Measurements from ENCODE around the gene PPOX.

The PPOX gene

DNA sequence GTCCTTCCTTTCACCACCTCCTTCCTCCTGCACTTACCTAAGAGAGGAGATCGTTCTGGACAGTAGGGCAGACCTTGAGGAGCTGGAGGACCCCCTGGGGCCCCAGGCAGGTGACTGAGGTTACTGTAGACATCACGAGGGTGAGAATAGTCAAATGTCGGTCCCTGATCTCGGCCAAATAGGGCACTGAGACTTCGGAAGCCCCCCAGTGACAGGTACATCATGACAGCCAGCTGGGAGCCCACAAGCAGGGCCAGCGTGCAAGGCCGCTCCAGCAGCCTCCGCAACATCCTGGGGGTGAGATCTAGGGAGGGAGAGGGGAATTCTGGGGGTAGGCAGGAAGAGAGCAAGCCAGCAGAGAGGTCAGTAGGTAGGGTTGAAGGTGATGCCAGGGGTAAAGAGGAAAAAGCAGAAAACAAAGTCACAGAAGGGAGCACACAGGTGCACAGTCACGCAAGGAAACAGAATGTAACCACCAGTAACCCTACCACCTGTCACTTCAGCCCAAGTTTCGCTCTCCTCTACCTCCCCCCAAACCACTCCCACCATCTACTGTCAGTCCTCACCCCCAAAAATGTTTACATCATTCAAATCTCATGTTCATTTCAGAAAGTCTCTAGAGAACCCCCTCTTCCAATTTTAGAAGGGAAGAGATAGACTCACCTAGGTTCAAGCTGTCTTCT is 9.7 kb downstream of the PPOX start:
- no peak for DNase-seq (ENCODE audit: low read depth in 1 of 2, low spot score in 1 of 2)

DNA sequence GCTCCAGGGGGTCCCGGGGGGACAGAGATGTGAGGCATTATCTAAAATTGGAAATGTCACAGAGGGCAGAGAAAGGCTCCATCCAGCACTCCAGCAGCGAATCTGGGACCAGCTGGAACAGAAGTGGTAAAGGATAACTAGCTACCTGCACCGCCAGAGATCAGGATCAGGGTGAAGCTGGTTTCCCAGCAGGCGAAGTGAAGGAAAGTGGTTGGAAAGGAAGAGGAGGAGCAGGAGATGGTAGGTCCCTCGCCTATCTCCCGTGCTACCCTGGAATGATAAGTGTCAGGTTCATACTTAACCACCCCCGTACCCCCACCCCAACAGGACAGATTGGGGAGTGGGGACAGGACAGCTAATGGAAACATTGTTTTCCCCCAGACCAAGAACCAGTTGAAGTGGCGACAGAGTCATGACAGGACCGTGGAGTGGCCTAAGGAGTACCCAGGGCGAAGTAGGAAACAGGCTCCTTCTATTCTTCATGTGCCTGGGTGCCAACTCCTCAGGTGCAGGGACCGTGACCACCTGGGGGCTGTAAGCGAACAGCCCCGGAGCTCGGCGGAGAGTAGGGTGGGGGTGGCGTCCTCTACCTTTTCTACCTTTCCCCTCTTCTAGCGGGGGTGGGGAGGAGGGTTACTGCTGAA is 10.4 kb downstream of the PPOX start:
- DNase-seq (ENCODE audit: low read depth in 1 of 2, low spot score in 1 of 2) = no peak

DNA sequence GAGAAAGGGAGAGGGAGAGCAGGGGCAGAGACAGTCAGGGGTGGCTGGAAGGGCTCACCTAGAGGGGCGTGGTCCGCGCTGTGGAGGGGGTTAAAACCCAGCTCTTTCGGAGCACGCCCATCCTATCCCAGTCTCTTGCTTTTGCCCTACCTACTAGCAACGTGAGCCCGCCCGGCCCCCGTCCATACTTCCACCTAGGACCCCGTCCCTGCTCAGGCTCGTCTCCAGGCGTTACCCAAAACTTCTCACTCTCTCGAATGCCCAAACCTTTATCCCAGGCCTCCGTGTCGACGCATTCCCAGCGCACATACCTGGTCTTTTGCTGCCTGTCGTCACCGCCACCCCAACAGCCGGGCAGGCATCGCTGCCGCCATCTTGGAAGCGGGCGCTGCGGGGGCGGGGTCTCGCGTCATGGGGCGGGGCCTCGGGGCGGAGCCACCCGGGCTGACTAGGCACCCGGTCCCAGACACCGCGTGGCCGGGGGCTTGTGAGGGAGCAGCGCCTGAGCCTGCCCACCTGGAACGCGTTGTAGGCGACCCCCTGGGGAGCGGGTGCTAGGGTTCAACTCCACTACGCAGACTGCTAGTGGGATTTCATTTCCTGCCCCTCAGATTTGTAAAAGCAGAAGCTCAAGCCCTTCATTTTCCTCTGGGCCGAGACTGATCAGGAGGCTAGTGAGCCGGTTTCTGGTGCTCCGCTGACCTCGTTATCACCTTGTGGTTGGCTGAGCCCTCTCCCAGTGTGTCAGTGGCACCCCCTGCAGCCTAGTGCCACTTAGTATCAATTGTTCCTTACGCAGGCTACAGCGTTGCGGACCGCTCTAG is 11.1 kb downstream of the PPOX start, which contains the start of gene B4GALT3:
Gene B4GALT3, minus strand, starts transcription at position 396 of the 824 bp plus-strand sequence. CDS start 1,447 bp downstream, outside the sequence.
- peak; percentile 89 to 90 for DNase-seq (ENCODE audit: low read depth in 1 of 2, low spot score in 1 of 2)

DNA sequence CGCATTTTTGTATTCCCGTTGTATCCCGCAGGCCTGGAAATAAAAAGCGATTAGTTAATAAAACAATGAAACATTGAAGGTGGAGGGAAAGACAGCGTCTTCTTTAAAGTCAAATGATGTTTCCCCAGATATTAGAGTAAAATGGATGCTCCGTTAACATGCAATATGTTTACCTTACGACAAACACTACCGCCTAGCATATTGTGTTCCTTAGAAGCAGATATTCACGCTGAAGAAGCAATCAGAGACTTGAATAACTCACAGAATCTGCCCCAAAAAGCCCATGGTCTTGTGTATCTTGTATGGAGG is 11.7 kb downstream of the PPOX start:
- DNase-seq (ENCODE audit: low read depth in 1 of 2, low spot score in 1 of 2) = no peak

DNA sequence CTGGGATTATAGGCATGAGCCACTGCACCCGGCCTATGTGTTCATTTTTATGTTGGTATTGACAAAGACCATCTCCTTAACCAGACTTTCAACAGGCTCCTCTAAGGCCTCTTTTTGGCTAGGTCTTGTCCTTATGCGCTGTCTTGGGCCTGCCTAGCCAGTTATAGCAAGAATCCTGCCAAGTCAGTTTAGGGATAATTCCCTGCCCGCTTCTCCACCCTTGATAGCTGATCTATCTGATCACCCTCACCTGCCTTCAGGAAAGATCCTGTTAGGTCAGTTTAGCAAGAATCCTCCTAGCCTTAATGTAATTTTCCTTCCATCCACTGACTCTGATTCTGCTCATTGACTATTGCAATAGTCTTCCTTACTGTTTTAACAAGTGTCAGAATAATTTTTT is 13.5 kb downstream of the PPOX start:
- no peak for DNase-seq (ENCODE audit: low read depth in 1 of 2, low spot score in 1 of 2)

DNA sequence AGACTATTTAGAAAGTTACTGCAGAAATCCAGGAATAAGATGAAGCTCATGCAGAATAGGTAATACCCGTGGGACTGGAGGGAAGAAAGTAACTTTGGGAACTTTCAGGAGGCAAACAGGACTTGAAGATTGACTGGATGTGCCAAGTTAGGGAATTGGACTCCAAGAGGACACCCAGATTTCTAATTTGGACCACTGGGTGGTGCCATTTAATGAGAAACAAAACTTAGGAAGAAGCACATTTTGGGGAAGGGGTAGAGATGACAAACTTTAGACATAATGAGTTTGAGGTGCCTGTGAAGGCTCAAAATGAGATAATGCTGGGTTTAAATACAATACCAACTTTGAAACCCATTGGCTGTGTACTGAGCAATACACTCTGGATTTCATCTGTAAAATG is 14.4 kb downstream of the PPOX start:
- no peak for DNase-seq (ENCODE audit: low read depth in 1 of 2, low spot score in 1 of 2)

DNA sequence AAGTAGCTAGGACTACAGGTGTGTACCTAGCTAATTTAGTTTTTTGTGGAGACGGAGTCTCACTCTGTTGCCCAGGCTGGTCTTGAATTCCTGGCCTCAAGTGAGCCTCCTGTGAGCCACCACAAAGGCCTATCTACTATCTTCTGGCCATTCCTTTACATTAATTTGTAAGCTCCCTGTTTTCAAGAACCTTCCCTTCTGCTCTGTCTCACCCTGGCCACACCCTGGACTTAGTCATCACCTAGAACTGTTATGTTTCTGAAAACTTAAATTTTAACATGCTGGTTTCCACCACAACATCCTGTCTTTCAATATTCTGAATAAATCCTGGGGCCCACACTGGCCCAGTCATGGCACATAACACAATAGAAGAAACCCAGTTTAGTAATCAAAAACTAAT is 16.0 kb downstream of the PPOX start:
- peak in 1 of 2 donors; percentile 32 for DNase-seq (ENCODE audit: low read depth in 1 of 2, low spot score in 1 of 2)

DNA sequence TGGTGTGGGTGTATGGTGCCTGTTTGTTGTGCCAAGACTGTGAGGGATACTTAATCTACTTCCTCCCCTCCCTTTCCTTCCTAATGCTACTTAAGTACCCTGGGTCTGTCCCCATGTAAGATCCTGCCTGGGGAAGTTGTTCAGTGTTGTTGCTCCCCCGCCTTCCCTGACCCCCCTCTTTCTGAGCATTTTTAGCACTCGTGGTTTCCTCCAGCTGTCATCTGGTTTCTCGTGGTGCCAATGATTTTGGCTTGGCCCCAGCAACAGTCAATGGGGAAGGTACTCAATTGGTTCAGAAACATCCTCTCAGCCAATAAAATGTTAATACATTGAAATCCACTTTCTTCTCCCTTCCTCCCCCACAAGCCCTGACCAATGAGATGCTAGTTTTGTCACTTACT is 19.1 kb downstream of the PPOX start:
- peak; percentile 48 to 57 for DNase-seq (ENCODE audit: low read depth in 1 of 2, low spot score in 1 of 2)

DNA sequence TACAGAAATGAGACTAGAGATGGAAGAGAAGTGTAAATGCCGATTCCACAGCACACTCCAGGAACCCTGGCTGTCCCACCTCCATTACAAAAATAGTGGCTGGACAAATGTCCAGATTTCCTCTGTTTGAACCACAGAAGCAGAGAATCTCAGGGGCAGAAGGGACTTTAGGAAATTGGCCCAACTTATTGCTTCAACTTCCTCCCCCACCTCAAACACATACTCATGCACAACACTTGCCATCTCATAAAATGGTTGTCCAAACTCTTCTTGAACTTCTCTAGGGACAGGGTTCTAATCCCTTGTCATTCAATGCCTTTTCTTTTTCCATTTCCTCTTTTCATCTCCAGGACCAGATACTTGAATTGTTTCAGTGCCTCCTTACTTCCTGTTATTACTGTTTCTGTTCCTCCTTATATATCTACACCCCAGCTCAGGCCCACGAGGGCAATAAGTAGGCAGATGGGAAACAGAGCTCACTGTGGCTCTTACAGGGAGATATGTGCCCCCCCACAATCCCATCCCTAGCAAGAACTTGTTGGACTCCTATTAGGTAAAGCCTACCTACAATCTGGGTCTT is 19.6 kb downstream of the PPOX start:
- DNase-seq (ENCODE audit: low read depth in 1 of 2, low spot score in 1 of 2) = no peak

DNA sequence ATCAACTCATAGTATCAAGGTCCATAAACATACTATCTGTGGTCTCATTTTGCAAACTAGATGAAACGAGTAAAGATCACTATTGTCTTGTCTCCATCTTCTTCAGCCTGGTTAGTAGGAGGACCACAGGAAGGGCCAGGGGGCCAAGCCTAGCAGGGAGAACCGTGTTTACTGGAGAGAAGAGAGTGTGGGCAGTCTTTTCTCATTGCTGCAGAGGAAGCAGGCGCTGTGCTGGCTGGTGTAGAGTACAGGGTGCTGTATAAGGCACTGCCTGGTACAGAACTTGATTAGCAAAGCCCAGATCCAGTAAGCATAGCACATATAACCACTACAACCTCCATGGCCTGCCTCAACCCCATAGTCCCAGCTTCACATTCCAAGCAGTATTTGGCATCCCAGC is 21.1 kb downstream of the PPOX start:
- DNase-seq (ENCODE audit: low read depth in 1 of 2, low spot score in 1 of 2) = no peak

DNA sequence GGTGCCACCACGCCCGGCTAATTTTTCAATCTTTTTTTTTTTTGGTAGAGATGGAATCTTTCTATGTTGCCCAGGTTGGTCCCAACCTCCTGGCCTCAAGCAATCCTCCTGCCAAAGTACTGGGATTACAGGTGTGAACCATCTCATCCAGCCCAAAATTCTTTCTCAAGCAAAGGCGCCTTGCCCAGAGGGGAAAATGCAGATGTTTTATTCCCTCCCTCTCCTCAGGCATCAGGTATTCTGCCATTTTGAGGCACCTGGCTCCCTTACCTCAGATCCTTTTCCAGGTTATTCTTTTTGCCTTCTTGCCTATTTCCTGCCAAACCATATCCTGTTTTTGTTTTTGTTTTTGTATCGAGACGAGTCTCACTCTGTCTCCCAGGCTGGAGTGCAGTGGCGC is 22.2 kb downstream of the PPOX start:
- no peak for DNase-seq (ENCODE audit: low read depth in 1 of 2, low spot score in 1 of 2)

DNA sequence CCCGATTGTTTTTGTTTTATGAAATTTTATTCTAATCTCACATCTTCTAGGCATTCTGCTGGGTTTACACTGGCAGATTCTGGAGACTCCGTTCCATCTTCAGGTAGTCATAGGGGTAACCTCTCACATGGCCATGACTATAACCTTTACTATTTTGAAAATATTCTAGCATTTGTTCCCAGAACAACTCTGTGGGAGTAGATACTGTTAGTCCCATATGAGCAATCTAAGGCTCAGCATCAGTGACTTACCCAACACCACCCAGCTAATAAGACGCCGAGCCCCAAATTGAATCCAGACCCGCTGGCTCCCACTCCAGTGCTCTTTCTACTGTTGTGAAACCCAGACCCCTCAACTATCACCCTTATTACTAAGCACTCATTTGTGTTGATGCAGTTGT is 22.8 kb downstream of the PPOX start:
- no peak for DNase-seq (ENCODE audit: low read depth in 1 of 2, low spot score in 1 of 2)

DNA sequence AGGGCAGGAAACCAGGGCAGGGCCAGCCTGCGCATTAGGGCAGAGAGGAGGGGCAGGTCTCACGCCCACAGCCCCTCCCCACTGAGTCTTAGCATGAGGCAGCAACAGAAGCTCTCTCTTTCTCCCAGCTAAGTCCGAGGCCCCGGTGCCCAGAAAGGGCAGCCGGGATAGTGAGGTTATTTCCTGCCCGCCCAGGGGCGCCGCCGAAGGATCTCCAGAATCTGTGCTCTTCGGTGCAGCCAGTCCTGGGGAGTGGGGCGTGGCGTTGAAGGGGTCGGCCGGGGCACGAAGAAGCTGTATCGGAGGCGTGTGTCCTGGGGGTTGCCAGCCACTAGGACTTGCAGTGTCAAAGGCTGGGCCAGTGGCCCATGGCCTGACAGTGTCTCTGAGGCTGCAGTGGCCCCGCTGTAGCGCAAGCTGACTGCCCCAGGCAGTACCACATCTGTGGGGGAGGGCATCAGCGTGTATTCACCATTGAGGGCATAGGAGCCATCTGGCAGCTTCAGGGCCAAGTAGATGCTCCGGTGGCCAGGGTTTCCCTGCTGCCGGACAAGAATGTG is 24.8 kb downstream of the PPOX start:
- no peak for DNase-seq (ENCODE audit: low read depth in 1 of 2, low spot score in 1 of 2)

DNA sequence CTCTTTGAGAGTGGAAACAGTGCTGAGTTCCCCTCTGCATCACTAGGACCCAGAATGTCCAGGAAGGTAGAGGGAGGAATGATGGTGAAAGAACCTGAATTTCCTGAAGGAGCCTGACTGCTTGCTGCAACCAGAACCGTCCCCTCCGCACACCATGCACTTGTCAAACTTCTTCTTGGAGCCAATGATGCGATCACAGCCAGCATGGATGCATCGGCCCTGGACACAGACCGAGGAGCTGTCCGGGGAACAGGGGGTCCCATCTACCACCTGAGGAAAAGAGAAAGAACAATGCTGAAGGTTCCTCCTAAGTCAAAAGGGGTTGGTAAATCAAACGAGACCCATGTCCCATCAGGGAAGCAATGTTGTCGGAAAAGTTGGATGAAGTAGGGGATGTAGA is 25.7 kb downstream of the PPOX start:
- no peak for DNase-seq (ENCODE audit: low read depth in 1 of 2, low spot score in 1 of 2)

DNA sequence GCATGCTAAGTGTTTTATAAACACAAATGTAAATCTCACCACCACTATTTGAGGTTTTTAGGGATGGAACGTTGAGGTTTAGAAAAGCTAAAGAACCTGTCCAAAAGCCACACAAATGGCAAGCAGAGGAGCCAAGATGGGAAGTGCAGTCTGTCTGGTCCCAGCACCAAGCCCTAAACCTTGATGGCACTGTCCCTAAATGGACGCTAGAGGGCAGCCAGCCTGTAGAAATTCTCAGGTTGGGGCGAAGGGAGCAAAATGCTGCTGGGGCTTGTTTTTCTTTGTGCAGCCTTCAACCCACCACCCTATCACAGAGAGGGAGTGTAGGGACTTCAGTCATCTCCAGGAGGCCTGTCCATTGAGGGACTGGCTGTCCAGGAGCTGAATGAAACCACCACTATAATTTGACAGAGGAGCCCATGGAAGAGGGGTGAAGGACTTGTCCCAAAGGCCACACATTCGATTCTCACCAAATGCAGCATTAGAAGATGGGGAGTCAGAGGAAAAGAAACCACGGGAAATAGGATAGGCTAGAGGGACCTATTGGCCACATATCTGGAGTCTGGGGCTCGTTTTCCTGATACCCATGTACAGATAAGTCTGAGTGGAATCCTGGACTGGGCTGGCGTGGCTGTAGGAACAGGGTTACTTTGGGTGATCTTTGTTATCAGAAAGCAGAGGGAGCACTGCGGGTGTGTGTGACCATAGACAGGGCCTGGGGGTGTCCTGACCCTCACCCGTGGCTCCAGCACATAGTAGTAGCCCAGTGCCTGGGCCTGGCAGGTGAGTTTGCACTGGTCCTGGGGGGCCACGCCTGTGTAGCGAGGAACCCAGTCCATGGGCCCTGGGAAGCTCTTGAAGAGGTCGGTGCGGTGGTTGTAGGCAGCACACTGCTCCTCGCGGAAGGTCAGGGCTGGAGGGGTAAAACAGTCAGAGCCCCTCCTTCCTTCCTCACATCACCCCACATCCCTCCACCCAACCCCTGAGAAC is 26.5 kb downstream of the PPOX start:
- peak; percentile 27 to 47 for DNase-seq (ENCODE audit: low read depth in 1 of 2, low spot score in 1 of 2)

DNA sequence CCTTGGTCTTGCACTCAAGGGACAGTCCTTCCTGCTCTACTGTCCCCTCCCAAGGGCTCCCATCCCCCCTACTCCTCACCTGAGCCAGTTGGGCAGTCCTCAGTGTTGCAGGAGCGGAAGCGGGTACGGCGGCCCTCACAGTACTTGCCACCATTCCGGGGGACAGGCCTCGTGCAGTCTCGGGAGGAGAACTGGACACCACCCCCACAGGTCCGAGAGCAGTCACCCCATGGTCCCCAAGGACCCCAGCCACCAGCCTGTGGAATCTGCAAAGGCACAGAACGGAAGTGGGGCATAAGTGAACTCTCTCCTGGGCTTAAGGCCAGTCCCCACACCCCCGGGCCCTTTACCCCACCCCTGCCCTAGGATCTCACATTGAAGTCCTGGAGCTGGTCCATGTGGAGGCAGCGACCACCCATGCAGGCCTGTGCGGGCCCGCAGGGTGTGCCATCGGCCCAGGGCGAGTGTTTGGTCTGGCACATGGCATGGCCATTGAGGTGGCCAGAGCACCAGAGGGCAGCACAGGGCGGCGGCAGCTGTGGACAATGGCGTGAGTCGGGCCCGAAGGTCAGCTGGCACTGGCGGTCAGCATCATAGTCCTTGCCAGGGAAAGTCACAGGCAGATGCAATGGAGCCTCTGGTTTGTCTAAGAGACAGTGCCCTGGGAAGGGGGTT is 27.5 kb downstream of the PPOX start:
- no peak for DNase-seq (ENCODE audit: low read depth in 1 of 2, low spot score in 1 of 2)

DNA sequence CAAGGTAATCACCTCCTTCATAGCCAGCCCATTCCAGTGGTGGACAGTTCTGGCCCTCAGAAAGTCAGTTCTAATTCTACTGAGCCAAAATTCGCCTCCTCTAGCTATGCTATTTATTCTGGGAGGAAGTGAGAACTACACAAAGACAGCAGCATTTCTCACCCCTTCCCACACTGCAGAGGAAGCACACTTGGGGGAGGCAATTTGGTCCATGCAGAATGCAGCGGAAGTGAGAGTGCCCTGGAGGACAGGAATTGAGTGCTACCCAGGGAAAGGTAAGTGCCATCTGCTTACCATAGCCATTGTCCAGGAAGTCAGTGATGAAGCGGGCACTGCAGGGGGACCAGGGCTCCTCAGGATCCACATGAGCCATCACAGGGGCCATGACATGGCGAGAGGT is 28.9 kb downstream of the PPOX start:
- no peak for DNase-seq (ENCODE audit: low read depth in 1 of 2, low spot score in 1 of 2)

DNA sequence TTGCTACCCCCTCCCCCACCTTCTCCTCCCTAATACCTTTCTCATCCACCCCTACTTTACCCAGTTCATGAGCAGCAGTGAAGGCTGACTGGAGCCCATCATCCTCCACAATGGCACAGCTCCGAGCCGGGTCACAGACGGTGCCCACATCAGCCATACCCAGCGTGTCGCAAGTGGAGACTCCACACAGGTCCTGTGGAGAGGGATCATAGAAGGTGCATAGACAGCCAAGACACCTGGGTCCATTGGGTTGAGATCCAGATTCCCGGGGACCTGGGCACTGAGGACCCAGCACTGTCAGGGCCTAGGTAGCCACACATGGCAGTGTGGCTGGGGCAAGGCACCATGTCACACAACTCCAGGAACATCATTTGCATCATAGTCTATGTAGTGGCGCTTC is 29.9 kb downstream of the PPOX start:
- DNase-seq (ENCODE audit: low read depth in 1 of 2, low spot score in 1 of 2) = no peak

DNA sequence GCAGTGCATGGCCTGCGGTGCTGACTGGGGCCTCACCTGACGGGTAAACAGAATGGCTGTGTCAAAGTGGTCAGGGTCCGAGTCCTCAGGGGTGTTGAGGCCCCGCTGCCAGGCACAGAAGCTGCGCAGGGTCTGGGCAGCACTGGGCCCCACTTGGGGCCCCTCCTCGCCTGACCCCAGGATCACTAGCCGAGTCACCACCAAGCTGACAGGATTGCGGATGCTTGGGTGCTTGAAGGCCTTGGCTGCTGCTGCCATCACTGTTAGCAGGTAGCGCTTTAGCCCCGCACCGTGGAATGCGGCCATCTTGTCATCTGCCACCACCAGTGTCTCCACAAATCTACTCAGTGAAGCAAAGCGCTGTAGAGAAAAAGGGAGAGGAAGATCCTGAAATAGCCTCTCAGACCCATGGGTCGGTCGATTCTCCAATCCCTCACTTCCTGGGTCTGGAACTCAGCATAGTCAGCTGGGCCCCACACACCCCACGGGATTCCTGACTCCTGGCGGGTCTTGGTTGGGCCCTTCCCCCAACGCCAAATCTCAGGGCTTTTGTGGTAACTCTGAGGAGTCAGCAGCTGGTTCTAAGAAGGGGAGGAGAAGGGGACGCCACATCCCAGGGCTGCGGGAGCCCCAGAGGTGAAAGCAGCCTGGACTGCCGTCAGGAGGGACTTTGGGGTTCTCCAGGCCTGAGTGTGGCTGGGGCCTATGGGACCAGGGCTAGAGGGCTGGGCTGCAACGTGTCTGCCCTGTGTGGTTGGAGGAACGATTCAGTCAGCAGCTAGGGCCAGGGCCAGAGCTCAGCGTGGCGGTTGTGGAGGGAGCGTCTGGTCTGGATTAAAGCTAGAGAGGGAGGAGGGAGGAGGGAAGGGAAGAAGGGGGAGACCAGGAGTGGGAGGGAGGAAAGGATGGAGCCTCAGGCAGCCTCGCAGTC is 30.6 kb downstream of the PPOX start:
- DNase-seq (ENCODE audit: low read depth in 1 of 2, low spot score in 1 of 2) = no peak
